Measurements from ENCODE around the gene MMD.
"Not testable (repeated sequence)": the region's sequence is repeated elsewhere in the genome, so short reads cannot be mapped to it uniquely, and the experiment has no call there.

The MMD gene

GRCh38 chr17:55421179-55421934 is at the start of gene MMD:
Gene MMD, minus strand, starts transcription at chr17:55421835. Its CDS starts 140 bp downstream, at chr17:55421695.
- DNase-seq (ENCODE audit: low read depth in 3 of 3, low spot score in 1 of 3): no peak

GRCh38 chr17:55466671-55467070 is 45.0 kb upstream of the MMD start:
- no peak for DNase-seq (ENCODE audit: low read depth in 3 of 3, low spot score in 1 of 3)

GRCh38 chr17:55465771-55466170 is 44.1 kb upstream of the MMD start:
- not testable (repeated sequence) for DNase-seq (ENCODE audit: low read depth in 3 of 3, low spot score in 1 of 3)

GRCh38 chr17:55463600-55463999 is 42.0 kb upstream of the MMD start:
- no peak for DNase-seq (ENCODE audit: low read depth in 3 of 3, low spot score in 1 of 3)

- no peak for DNase-seq (ENCODE audit: low read depth in 3 of 3, low spot score in 1 of 3)
Observed at GRCh38 chr17:55462711-55463110, 41.1 kb upstream of the MMD start.

- DNase-seq (ENCODE audit: low read depth in 3 of 3, low spot score in 1 of 3): no peak
Observed at GRCh38 chr17:55462234-55462633, 40.6 kb upstream of the MMD start.

- peak in 1 of 3 donors; percentile 33 for DNase-seq (ENCODE audit: low read depth in 3 of 3, low spot score in 1 of 3)
Observed at GRCh38 chr17:55458978-55459377, 37.3 kb upstream of the MMD start.

GRCh38 chr17:55458287-55458900 is 36.8 kb upstream of the MMD start:
- no peak for DNase-seq (ENCODE audit: low read depth in 3 of 3, low spot score in 1 of 3)

GRCh38 chr17:55456307-55457240 is 34.9 kb upstream of the MMD start:
- no peak for DNase-seq (ENCODE audit: low read depth in 3 of 3, low spot score in 1 of 3)

GRCh38 chr17:55454906-55455474 is 33.4 kb upstream of the MMD start:
- DNase-seq (ENCODE audit: low read depth in 3 of 3, low spot score in 1 of 3): no peak

- no peak for DNase-seq (ENCODE audit: low read depth in 3 of 3, low spot score in 1 of 3)
Observed at GRCh38 chr17:55453839-55454557, 32.4 kb upstream of the MMD start.

GRCh38 chr17:55452139-55452790 is 30.6 kb upstream of the MMD start:
- DNase-seq (ENCODE audit: low read depth in 3 of 3, low spot score in 1 of 3): no peak

- no peak for DNase-seq (ENCODE audit: low read depth in 3 of 3, low spot score in 1 of 3)
Observed at GRCh38 chr17:55451758-55452138, 30.1 kb upstream of the MMD start.

- no peak for DNase-seq (ENCODE audit: low read depth in 3 of 3, low spot score in 1 of 3)
Observed at GRCh38 chr17:55451203-55451641, 29.6 kb upstream of the MMD start.

- DNase-seq (ENCODE audit: low read depth in 3 of 3, low spot score in 1 of 3): no peak
Observed at GRCh38 chr17:55450232-55450825, 28.7 kb upstream of the MMD start.

- DNase-seq (ENCODE audit: low read depth in 3 of 3, low spot score in 1 of 3): no peak
Observed at GRCh38 chr17:55448681-55449080, 27.0 kb upstream of the MMD start.

GRCh38 chr17:55446581-55447205 is 25.1 kb upstream of the MMD start:
- DNase-seq (ENCODE audit: low read depth in 3 of 3, low spot score in 1 of 3): no peak

GRCh38 chr17:55446004-55446403 is 24.4 kb upstream of the MMD start:
- not testable (repeated sequence) for DNase-seq (ENCODE audit: low read depth in 3 of 3, low spot score in 1 of 3)
